GM18511 (cell line): ENCODE data around the gene TMEM59L.

ENCODE experiments used
- ATAC-seq: cut with Tn5 transposase; IDR thresholded peaks from one replicate; pipeline ENCODE4 v1.9.1; 2021; ENCODE audit warnings: mild to moderate bottlenecking, moderate library complexity; ENCODE audit not compliant: unreplicated experiment

TMEM59L gene

GRCh38 chr19:18636183-18636968 is 23.7 kb downstream of the TMEM59L start:
- ATAC-seq: peak; percentile 88

- ATAC-seq: no peak
Observed at GRCh38 chr19:18636969-18637629, 24.4 kb downstream of the TMEM59L start, which contains the start of gene KLHL26. Gene KLHL26 (plus strand): TSS chr19:18637028. CDS start chr19:18637055, 27 bp downstream.

GRCh38 chr19:18637673-18638630 is 25.3 kb downstream of the TMEM59L start:
- no peak for ATAC-seq

- ATAC-seq: no peak
Observed at GRCh38 chr19:18639706-18640243, 27.1 kb downstream of the TMEM59L start.

- ATAC-seq: no peak
Observed at GRCh38 chr19:18644196-18645034, 31.7 kb downstream of the TMEM59L start.

GRCh38 chr19:18645035-18645511 is 32.4 kb downstream of the TMEM59L start:
- no peak for ATAC-seq

GRCh38 chr19:18646535-18647370 is 34.1 kb downstream of the TMEM59L start:
- no peak for ATAC-seq

- ATAC-seq: no peak
Observed at GRCh38 chr19:18647371-18647767, 34.7 kb downstream of the TMEM59L start.

- ATAC-seq: no peak
Observed at GRCh38 chr19:18647807-18648206, 35.1 kb downstream of the TMEM59L start.

- no peak for ATAC-seq
Observed at GRCh38 chr19:18648973-18649315, 36.3 kb downstream of the TMEM59L start.

- ATAC-seq: peak; percentile 58
Observed at GRCh38 chr19:18649371-18650020, 36.8 kb downstream of the TMEM59L start.

GRCh38 chr19:18650021-18650390 is 37.3 kb downstream of the TMEM59L start:
- no peak for ATAC-seq

GRCh38 chr19:18650468-18651041 is 37.9 kb downstream of the TMEM59L start:
- no peak for ATAC-seq

- ATAC-seq: no peak
Observed at GRCh38 chr19:18651300-18651699, 38.6 kb downstream of the TMEM59L start.

GRCh38 chr19:18651733-18652132 is 39.1 kb downstream of the TMEM59L start:
- ATAC-seq: no peak

- ATAC-seq: no peak
Observed at GRCh38 chr19:18653853-18654252, 41.2 kb downstream of the TMEM59L start.

- ATAC-seq: no peak
Observed at GRCh38 chr19:18654469-18654868, 41.8 kb downstream of the TMEM59L start.

- no peak for ATAC-seq
Observed at GRCh38 chr19:18655173-18655844, 42.6 kb downstream of the TMEM59L start.
